Heart left ventricle (tissue), 16 donors: Measurements from ENCODE around the gene STK17B. TPM values are rescaled to one million over a fixed set of nuclear protein-coding genes. Genes with fewer than 3 reads are reported as not detected.

Experiments used
- ATAC-seq, 4 donors: fragments of 200-7000 bp; cut with Tn5 transposase; one replicate each; pipeline ENCODE4 v1.9.1; 2020 to 2022; ENCODE audit warnings: moderate library complexity in 4 of 4, mild to moderate bottlenecking in 3 of 4, moderate number of reproducible peaks in 1 of 4
- DNase-seq, 5 donors: peaks; one replicate each; pipeline ENCODE4 v3.0.0-alpha.2; 2020
- H3K27ac ChIP-seq, 12 donors: fragments of 200-600 bp; sonication (generic) in 4 of 12; one replicate each; pipeline versions ENCODE4 v1.5.0 to v1.8.0; 2016 to 2022; ENCODE audit warnings: mild to moderate bottlenecking in 2 of 12
- H3K27me3 ChIP-seq, 9 donors: fragments of 200-600 bp; sonication (generic) in 2 of 9; one replicate each; pipeline versions ENCODE4 v1.5.1 to v1.8.0; 2016 to 2022; ENCODE audit warnings: mild to moderate bottlenecking in 3 of 9
- H3K36me3 ChIP-seq, 9 donors: fragments of 200-600 bp; sonication (generic) in 2 of 9; one replicate each; pipeline versions ENCODE4 v1.5.0 to v1.8.0; 2018 to 2022; ENCODE audit warnings: mild to moderate bottlenecking in 2 of 9
- H3K4me1 ChIP-seq, 12 donors: fragments of 200-600 bp; sonication (generic) in 4 of 12; one replicate each; pipeline versions ENCODE4 v1.5.0 to v1.8.0; 2016 to 2022; ENCODE audit warnings: mild to moderate bottlenecking in 3 of 12
- H3K4me3 ChIP-seq, 12 donors: fragments of 200-600 bp; sonication (generic) in 4 of 12; one replicate each; pipeline versions ENCODE4 v1.5.0 to v1.8.0; 2017 to 2022; ENCODE audit warnings: mild to moderate bottlenecking in 9 of 12, moderate library complexity in 4 of 12
- H3K9me3 ChIP-seq, 12 donors: fragments of 200-600 bp; sonication (generic) in 4 of 12; one replicate each; pipeline versions ENCODE4 v1.5.0 to v1.8.0; 2016 to 2022; ENCODE audit warnings: mild to moderate bottlenecking in 1 of 12
- CTCF ChIP-seq, 12 donors: fragments of 200-600 bp; sonication (generic) in 4 of 12; IDR thresholded peaks; one replicate each; pipeline versions ENCODE4 v1.5.0 to v1.8.0; 2018 to 2022; ENCODE audit warnings: antibody characterized with exemption in 12 of 12, mild to moderate bottlenecking in 5 of 12
- POLR2A ChIP-seq, 2 donors: fragments of 450-650 bp; IDR thresholded peaks; one replicate each; pipeline ENCODE4 v1.6.1; 2017; ENCODE audit warnings: antibody characterized with exemption in 2 of 2, mild to moderate bottlenecking in 2 of 2, moderate library complexity in 2 of 2
- WGBS, 4 donors: extraction: QIAGEN DNeasy Blood & Tissue Kit in 2 of 4; methylation state at CpG; one replicate each; pipeline versions ENCODE4 v1.1.5 to v1.1.7; 2013 to 2018; 5-methylcytosine and 5-hydroxymethylcytosine counted together
- intact Hi-C, 10 donors: fragments of 100-400 bp; cut with DNase I; formaldehyde crosslinking; loops; one replicate each; pipeline versions ENCODE4 v1.11.1 to v1.14.2; 2022
- polyA plus RNA-seq, 2 donors: library from polyadenylated mRNA; stranded (reverse); fragments of 200-250 nt; gene quantifications; one replicate each; pipeline ENCODE4 v1.2.3, GENCODE V29; 2013
- total RNA-seq, 9 donors: library from RNA; depleted of rRNA in 2 of 9; stranded (reverse); fragments of >200 nt in 2 of 9; fragmentation: NEBNext Ultra II Directional in 3 of 9; extraction: Animal tissue kit (Norgen Biotek cat#: 25700) in 3 of 9; gene quantifications; one replicate each; pipeline versions ENCODE4 v1.1.0 to v1.2.4, GENCODE V29; 2016 to 2023
- donor health status: ischemic (EF 13 %, LVEDD 7.1; RV severe dilation, severe dysfunction).
- donor health status: healthy with polysubstance abuse.
- donor health status: DM: no; HTN: yes; CAD: no.
- donor health status: DM: no; HTN: no; CAD: no.
- donor health status: ischemic (EF 25% LVEDD 6.9; RV normal size, moderate dysfunction).
- donor health status: ischemic (EF 25% LVEDD 5.7; RV mildly dilated, moderate dysfunction).
- donor health status: healthy.
- donor health status: DM: yes; HTN: yes; CAD: no.
- donor health status: ischemic (EF 35%, LVEDD 5.7; RV mildly dilated, moderate dysfunction).
- donor health status: nonischemic (EF 11% LVEDD 7.7; RV severe dilation, severe dysfunction).
- donor health status: DM: yes; HTN: yes; CAD: no.
- donor health status: PGD.
- donor health status: ischemic (EF 29% LVEDD 5.4; RV normal size, mild dysfunction).
- donor health status: nonischemic (EF 23%, LVEDD 6.1; RV moderate dilation, normal function).

STK17B gene
- total and polyA plus RNA-seq, 11 donors = 1.4 to 24.4 (median 4.5) TPM

- no peaks in the 10 kb centered on the region for H3K9me3 ChIP-seq
- no peak overlapping the region for H3K27ac ChIP-seq
- H3K4me3 ChIP-seq = no peak overlapping the region
- no peaks in the 10 kb centered on the region for H3K27me3 ChIP-seq
- H3K36me3 ChIP-seq = peaks cover 0 to 92% (median 33%) of the 10 kb centered on the region in 9 donors
- DNase-seq (no peak), ATAC-seq (no peak)
- intact Hi-C loops = no loop called here
- TF ChIP-seq POLR2A (IDR thresholded peaks at IDR 0.05) = no peak
- TF ChIP-seq CTCF (IDR thresholded peaks at IDR 0.05) = no peak
- WGBS, 4 donors = 91 to 93% (median 92%) methylated on average over 5 of the region's 5 CpGs
- H3K4me1 ChIP-seq = peaks cover 0 to 32% (median 0%) of the 10 kb centered on the region in 12 donors
Measured at GRCh38 chr2:196144513-196145126, 26.8 kb downstream of the STK17B start.

- no peak overlapping the region for H3K27ac ChIP-seq
- intact Hi-C loops = no loop called here
- ATAC-seq (no peak), DNase-seq (no peak)
- peaks cover 0 to 23% (median 0%) of the 10 kb centered on the region in 12 donors for H3K4me1 ChIP-seq
- H3K4me3 ChIP-seq = no peak overlapping the region
- TF ChIP-seq CTCF (IDR thresholded peaks at IDR 0.05) (no peak), POLR2A (IDR thresholded peaks at IDR 0.05) (no peak)
- H3K27me3 ChIP-seq = no peaks in the 10 kb centered on the region
- 95 to 98% (median 96%) methylated on average over 4 of the region's 4 CpGs for WGBS, 4 donors
- H3K9me3 ChIP-seq = no peaks in the 10 kb centered on the region
- H3K36me3 ChIP-seq = peaks cover 0 to 92% (median 42%) of the 10 kb centered on the region in 9 donors
Measured at GRCh38 chr2:196143730-196144131, 27.6 kb downstream of the STK17B start.

GRCh38 chr2:196142825-196143224, 28.6 kb downstream of the STK17B start:
- Histone ChIP-seq H3K4me3 (no peak overlapping the region), H3K4me1 (peaks cover 0 to 15% (median 0%) of the 10 kb centered on the region in 12 donors), H3K9me3 (no peaks in the 10 kb centered on the region), H3K27ac (no peak overlapping the region), H3K27me3 (no peaks in the 10 kb centered on the region), H3K36me3 (peaks cover 0 to 94% (median 51%) of the 10 kb centered on the region in 9 donors)
- DNase-seq (no peak), ATAC-seq (no peak)
- intact Hi-C loops = no loop called here
- WGBS, 4 donors = 60 to 66% (median 64%) methylated on average over 1 of the region's 1 CpG
- no peak for TF ChIP-seq POLR2A (IDR thresholded peaks at IDR 0.05)
- TF ChIP-seq CTCF (IDR thresholded peaks at IDR 0.05) = no peak

GRCh38 chr2:196140213-196140612, 31.2 kb downstream of the STK17B start:
- Histone ChIP-seq H3K4me1 (peaks cover 0 to 9% (median 0%) of the 10 kb centered on the region in 12 donors), H3K27ac (no peak overlapping the region), H3K9me3 (peaks cover 0 to 2% (median 0%) of the 10 kb centered on the region in 12 donors), H3K36me3 (peaks cover 0 to 96% (median 64%) of the 10 kb centered on the region in 9 donors), H3K27me3 (no peaks in the 10 kb centered on the region), H3K4me3 (no peak overlapping the region)
- no peak for TF ChIP-seq POLR2A (IDR thresholded peaks at IDR 0.05)
- no peak for TF ChIP-seq CTCF (IDR thresholded peaks at IDR 0.05)
- no peak for ATAC-seq
- no peak for DNase-seq
- intact Hi-C loops = no loop called here
